Mesodermal cell (in vitro differentiated cells): ENCODE measurements around the gene PGBD1. TPM values are rescaled to one million over a fixed set of nuclear protein-coding genes. Genes with fewer than 3 reads are reported as not detected.

ENCODE experiments used
- H3K27ac ChIP-seq: 2 replicates; pipeline ENCODE4 v1.7.0; 2013; ENCODE audit warnings: mild to moderate bottlenecking, low read depth, low read length, moderate library complexity; ENCODE audit not compliant: severe bottlenecking
- H3K36me3 ChIP-seq: 2 replicates; pipeline ENCODE4 v1.7.1; 2013; ENCODE audit warnings: mild to moderate bottlenecking, low read length, moderate library complexity; ENCODE audit not compliant: control insufficient read depth, insufficient read depth
- H3K4me1 ChIP-seq: one replicate; pipeline ENCODE4 v1.7.1; 2013; ENCODE audit warnings: mild to moderate bottlenecking, low read length; ENCODE audit not compliant: insufficient read depth, control insufficient read depth, poor library complexity, severe bottlenecking
- H3K4me3 ChIP-seq: 2 replicates; pipeline ENCODE4 v1.7.0; 2013; ENCODE audit warnings: low read length, control low read depth, mild to moderate bottlenecking; ENCODE audit not compliant: insufficient read depth, poor library complexity, severe bottlenecking; ENCODE audit errors: extremely low read depth
- H3K9me3 ChIP-seq: 2 replicates; pipeline ENCODE4 v1.7.1; 2013; ENCODE audit warnings: mild to moderate bottlenecking, low read length, moderate library complexity; ENCODE audit not compliant: control insufficient read depth
- WGBS, 2 experiments: methylation state at CpG; one replicate each; pipeline ENCODE4 v1.1.5; 2013; ENCODE audit warnings: missing lambda C conversion rate in 2 of 2; ENCODE audit not compliant: insufficient coverage in 2 of 2; 5-methylcytosine and 5-hydroxymethylcytosine counted together
- polyA plus RNA-seq, 2 experiments: library from polyadenylated mRNA; stranded (reverse); fragments of 50-300 nt; gene quantifications; one replicate each; pipeline ENCODE4 v1.2.3, GENCODE V29; 2013

PGBD1 gene, protein sequence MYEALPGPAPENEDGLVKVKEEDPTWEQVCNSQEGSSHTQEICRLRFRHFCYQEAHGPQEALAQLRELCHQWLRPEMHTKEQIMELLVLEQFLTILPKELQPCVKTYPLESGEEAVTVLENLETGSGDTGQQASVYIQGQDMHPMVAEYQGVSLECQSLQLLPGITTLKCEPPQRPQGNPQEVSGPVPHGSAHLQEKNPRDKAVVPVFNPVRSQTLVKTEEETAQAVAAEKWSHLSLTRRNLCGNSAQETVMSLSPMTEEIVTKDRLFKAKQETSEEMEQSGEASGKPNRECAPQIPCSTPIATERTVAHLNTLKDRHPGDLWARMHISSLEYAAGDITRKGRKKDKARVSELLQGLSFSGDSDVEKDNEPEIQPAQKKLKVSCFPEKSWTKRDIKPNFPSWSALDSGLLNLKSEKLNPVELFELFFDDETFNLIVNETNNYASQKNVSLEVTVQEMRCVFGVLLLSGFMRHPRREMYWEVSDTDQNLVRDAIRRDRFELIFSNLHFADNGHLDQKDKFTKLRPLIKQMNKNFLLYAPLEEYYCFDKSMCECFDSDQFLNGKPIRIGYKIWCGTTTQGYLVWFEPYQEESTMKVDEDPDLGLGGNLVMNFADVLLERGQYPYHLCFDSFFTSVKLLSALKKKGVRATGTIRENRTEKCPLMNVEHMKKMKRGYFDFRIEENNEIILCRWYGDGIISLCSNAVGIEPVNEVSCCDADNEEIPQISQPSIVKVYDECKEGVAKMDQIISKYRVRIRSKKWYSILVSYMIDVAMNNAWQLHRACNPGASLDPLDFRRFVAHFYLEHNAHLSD
- polyA plus RNA-seq (2013, experiment 1 of 2), result 8.0 TPM
- polyA plus RNA-seq (2013, experiment 2 of 2), result 8.7 TPM

DNA sequence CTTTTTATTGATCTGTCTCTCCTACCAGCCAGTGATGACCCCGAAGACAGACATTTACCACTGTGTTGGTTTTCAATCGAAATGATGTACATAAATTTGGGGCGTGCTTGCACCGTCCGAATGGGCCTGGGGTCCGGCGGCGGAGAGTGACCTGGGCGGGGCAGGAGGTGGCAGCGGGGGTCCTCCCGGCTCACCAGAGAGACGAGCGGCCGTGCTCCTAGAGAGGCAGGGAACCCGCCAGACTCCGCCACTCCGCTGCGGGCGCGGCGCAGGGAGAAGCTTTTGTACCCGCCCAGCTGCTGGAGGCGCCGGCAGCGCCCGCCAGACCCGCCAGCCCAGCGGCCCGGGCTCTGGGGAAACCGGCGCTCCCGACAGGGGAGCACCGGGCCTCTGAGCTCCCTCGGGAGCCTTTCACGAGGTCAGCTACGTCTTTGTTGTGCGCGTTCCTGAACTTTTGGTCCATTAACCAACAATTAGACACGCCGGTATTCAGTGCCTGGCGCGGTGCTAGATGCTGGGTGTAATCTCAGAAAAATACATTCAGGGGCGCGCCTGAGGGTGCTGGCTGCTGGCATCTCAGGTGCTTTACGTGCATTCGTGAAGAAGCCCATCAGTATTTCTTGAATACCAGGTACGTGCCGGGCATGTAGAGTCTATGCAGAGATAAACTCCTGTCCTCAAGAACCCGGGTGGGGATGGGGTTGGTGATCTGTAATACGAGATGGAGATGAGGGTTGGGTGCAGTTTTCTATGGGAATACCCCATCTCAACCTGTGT is at the start of gene PGBD1:
TSS of gene PGBD1 (plus strand) at position 285 of the 777 bp plus-strand sequence. CDS start 2,242 bp downstream, outside the sequence.
- no peaks in the 10 kb centered on the region for H3K9me3 ChIP-seq
- WGBS, 2 experiments, result 0% methylated on average over 29 to 44 of the region's 50 CpGs
- peaks cover 5% of the 10 kb centered on the region for H3K4me1 ChIP-seq
- no peak within 1 kb of the TSS for H3K27ac ChIP-seq
- H3K4me3 ChIP-seq, result peak within 1 kb of the TSS; percentile 81
- peaks cover 49% of the 10 kb centered on the region for H3K36me3 ChIP-seq

- no peaks in the 10 kb centered on the region for H3K9me3 ChIP-seq
- 99 to 100% methylated on average over 7 to 10 of the region's 11 CpGs for WGBS, 2 experiments
- no peaks in the 10 kb centered on the region for H3K4me1 ChIP-seq
- H3K4me3 ChIP-seq, result no peak overlapping the region
- H3K27ac ChIP-seq, result no peak overlapping the region
- peaks cover 94% of the 10 kb centered on the region for H3K36me3 ChIP-seq
Observed at GRCh38 chr6:28232785-28233184, 48.6 kb upstream of the PGBD1 start.

DNA sequence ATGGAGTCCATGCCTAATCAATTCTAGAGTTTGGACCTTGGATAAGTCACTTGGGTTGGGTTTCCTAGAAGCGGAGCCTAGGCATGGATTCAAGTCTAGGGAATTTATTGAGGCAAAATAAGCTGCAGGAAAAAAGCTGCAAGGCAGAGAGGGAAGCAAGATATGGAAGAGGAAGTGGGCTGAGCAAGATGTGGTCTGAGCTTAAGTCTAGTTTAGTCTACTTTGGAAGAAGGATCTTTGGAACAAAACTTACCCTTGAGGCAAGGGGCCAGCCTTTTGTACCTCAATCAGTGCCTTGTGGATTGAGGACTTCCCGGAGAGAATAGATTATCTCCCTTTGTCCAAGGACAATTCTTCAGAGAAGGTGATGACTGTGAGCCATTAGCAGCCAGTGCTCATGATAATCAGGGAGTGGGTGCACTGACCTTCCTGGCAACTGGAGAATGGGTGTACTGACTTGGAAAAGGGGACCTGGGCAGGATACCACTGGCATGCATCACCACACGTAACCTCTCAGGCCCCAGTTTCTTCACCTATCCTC is 45.4 kb upstream of the PGBD1 start:
- Histone ChIP-seq H3K4me3 (no peak overlapping the region), H3K9me3 (no peaks in the 10 kb centered on the region), H3K4me1 (no peaks in the 10 kb centered on the region), H3K27ac (no peak overlapping the region), H3K36me3 (peaks cover 74% of the 10 kb centered on the region)
- 90 to 100% methylated on average over 2 to 3 of the region's 3 CpGs for WGBS, 2 experiments

GRCh38 chr6:28239636-28240035 is 41.7 kb upstream of the PGBD1 start:
- Histone ChIP-seq H3K9me3 (no peaks in the 10 kb centered on the region), H3K4me1 (no peaks in the 10 kb centered on the region), H3K27ac (no peak overlapping the region), H3K4me3 (no peak overlapping the region), H3K36me3 (peaks cover 45% of the 10 kb centered on the region)
- WGBS, 2 experiments, result no CpG with 5 or more reads among the region's 1 CpG

DNA sequence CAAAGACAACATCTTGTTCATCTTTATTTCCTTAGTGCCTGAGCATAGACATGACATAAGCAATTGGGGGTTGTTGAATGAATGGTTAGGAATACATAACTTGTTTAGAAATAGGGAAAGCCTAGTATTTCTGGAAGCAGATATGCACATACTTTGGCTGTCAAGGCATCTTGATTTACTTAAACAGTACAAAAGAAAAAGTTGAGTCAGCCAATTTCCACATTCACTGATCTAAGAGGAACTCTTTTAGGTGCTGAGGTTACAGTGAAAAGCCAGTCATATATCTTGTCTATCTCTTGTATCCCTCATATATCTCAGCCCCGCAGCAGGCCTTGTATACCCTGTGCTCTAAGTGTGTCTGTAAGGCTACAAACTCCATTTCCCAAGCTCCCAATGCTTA is 40.9 kb upstream of the PGBD1 start:
- no peaks in the 10 kb centered on the region for H3K9me3 ChIP-seq
- peaks cover 46% of the 10 kb centered on the region for H3K36me3 ChIP-seq
- H3K27ac ChIP-seq, result no peak overlapping the region
- no CpG with 5 or more reads among the region's 1 CpG for WGBS, 2 experiments
- H3K4me3 ChIP-seq, result no peak overlapping the region
- H3K4me1 ChIP-seq, result no peaks in the 10 kb centered on the region

GRCh38 chr6:28243946-28244345 is 37.4 kb upstream of the PGBD1 start:
- Histone ChIP-seq H3K27ac (no peak overlapping the region), H3K4me1 (no peaks in the 10 kb centered on the region), H3K9me3 (no peaks in the 10 kb centered on the region), H3K36me3 (peaks cover 46% of the 10 kb centered on the region), H3K4me3 (no peak overlapping the region)
- 100% methylated on average over 1 of the region's 3 CpGs; no CpG with 5 or more reads in 1 of the 2 experiments for WGBS, 2 experiments

GRCh38 chr6:28245206-28245941 is 36.0 kb upstream of the PGBD1 start:
- WGBS, 2 experiments, result 90 to 96% methylated on average over 4 to 5 of the region's 6 CpGs

GRCh38 chr6:28248916-28249315 is 32.5 kb upstream of the PGBD1 start:
- Histone ChIP-seq H3K27ac (no peak overlapping the region), H3K4me1 (peaks cover 6% of the 10 kb centered on the region), H3K4me3 (no peak overlapping the region), H3K9me3 (no peaks in the 10 kb centered on the region), H3K36me3 (peaks cover 43% of the 10 kb centered on the region)
- 83 to 100% methylated on average over 1 of the region's 1 CpG for WGBS, 2 experiments

More at GRCh38 chr6:28245206-28245941, 36.0 kb upstream of the PGBD1 start:
- no peaks in the 10 kb centered on the region for H3K4me1 ChIP-seq
- H3K4me3 ChIP-seq, result no peak overlapping the region
- H3K27ac ChIP-seq, result no peak overlapping the region
- H3K36me3 ChIP-seq, result peaks cover 45% of the 10 kb centered on the region
- H3K9me3 ChIP-seq, result no peaks in the 10 kb centered on the region

DNA sequence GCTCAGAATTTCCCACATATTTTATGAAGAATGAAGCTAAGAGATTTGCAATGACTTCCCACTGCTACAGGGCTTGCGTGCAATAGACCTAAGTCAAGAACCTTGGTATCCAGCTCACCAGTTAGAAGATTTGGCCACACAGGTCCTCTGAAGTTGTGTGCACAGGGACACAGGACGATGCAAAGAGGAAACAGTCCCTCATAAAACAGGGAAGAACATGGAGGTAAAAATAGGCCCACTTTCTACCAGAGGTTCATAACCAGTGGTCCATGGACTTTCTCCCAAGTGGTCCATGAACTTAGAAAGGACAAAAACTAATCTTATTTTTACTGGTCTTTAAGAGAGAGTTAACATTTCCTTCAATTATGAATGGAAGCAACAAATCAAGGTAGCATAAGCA is 30.6 kb upstream of the PGBD1 start:
- Histone ChIP-seq H3K9me3 (no peaks in the 10 kb centered on the region), H3K4me3 (peak overlapping the region; percentile 91), H3K36me3 (peaks cover 26% of the 10 kb centered on the region), H3K4me1 (peaks cover 6% of the 10 kb centered on the region), H3K27ac (no peak overlapping the region)
- WGBS, 2 experiments, result 100% methylated on average over 1 of the region's 2 CpGs

- peaks cover 17% of the 10 kb centered on the region for H3K36me3 ChIP-seq
- no peak overlapping the region for H3K27ac ChIP-seq
- no peaks in the 10 kb centered on the region for H3K9me3 ChIP-seq
- peak overlapping the region; percentile 91 for H3K4me3 ChIP-seq
- peaks cover 6% of the 10 kb centered on the region for H3K4me1 ChIP-seq
- WGBS, 2 experiments, result 0% methylated on average over 14 to 20 of the region's 25 CpGs
Observed at GRCh38 chr6:28251661-28252008, 29.7 kb upstream of the PGBD1 start.
